GM12874 (cell line): ENCODE measurements around the gene UNC5B.

ENCODE experiments used
- TF ChIP-seq, protein P1 (sequence below): IDR thresholded peaks from 2 replicates; pipeline ENCODE4 v1.5.1; 2011; ENCODE audit warnings: low read depth, mild to moderate bottlenecking, control low read depth, low read length, moderate library complexity; ENCODE audit not compliant: insufficient read depth

UNC5B gene

DNA sequence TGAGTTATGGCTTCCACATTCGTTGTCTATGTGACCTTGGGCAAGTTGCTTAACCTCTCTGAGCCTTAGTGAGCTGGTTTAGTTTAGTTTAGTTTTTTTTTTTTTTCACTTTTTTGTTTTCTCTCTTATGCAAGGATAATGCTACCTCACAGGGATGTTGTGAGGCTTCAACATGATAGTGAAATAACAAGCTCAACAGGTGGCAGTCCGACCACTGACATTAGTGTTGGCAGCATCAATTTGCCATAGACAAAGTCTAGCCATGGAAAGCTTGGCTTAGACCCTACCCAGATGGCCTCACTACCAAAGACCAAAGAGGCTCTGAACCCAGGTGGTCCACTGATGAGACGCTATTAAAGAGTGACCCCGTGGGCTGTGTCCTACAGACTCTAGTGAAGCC, 27.2 kb upstream of the UNC5B start:
- TF ChIP-seq, protein P1, sequence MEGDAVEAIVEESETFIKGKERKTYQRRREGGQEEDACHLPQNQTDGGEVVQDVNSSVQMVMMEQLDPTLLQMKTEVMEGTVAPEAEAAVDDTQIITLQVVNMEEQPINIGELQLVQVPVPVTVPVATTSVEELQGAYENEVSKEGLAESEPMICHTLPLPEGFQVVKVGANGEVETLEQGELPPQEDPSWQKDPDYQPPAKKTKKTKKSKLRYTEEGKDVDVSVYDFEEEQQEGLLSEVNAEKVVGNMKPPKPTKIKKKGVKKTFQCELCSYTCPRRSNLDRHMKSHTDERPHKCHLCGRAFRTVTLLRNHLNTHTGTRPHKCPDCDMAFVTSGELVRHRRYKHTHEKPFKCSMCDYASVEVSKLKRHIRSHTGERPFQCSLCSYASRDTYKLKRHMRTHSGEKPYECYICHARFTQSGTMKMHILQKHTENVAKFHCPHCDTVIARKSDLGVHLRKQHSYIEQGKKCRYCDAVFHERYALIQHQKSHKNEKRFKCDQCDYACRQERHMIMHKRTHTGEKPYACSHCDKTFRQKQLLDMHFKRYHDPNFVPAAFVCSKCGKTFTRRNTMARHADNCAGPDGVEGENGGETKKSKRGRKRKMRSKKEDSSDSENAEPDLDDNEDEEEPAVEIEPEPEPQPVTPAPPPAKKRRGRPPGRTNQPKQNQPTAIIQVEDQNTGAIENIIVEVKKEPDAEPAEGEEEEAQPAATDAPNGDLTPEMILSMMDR: no peak

GRCh38 chr10:71187197-71187596, 25.2 kb upstream of the UNC5B start:
- TF ChIP-seq, protein P1: no peak

- TF ChIP-seq, protein P1: no peak
These were observed 24.8 kb upstream of the UNC5B start for GRCh38 chr10:71187600-71187999.

GRCh38 chr10:71188201-71188600, 24.2 kb upstream of the UNC5B start:
- TF ChIP-seq, protein P1: no peak

DNA sequence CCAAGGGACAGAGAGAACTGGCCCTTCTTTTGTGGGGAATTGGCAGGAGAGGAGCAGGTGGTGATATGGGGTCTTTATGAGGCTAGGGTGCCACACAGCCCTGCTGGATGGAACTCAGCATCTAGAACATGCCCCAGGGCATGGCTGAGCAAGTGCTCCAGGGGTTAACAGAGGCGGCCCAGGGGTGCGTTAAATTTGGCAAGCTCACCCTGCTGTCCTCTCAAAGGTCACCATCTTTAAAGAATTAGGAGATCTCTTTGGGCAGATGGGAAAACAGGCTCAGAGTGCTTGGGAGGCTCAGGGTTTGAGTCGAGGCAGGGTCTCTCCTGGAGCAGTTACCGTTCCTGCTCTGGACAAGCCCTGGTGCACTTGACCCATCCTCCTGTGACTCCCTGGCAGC, 21.4 kb upstream of the UNC5B start:
- TF ChIP-seq, protein P1: no peak

GRCh38 chr10:71191551-71192076, 20.8 kb upstream of the UNC5B start:
- TF ChIP-seq, protein P1: no peak

DNA sequence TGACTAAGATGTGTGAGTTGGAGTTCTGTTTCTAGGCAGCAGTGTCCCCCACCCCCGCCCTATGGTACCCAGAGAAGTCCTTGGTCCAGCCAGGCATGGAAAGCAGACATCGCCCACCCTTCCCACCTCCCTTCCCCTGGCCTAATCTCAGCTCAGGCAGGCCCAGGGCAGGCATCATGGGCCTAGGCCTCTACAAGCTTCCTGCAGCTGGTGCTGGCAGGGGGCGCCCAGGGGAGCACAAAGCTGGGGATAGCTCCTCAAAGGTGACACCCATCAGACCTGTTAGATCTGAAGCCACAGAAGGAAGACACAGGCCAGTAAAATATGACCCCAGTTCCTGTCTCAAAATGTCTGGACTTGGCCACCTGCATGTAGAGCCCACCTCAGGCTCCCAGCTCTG, 18.9 kb upstream of the UNC5B start:
- TF ChIP-seq, protein P1: no peak
